GM19239 (cell line): ENCODE results near the gene FXYD3.

Source experiments
- DNase-seq: peaks from one replicate; pipeline ENCODE4 v3.0.0; 2011; ENCODE audit warnings: low spot score; ENCODE audit not compliant: insufficient read length
- FAIRE-seq: peaks from 2 replicates; lab custom pipeline; 2011; peaks lifted over from hg19 to GRCh38; lab: Jason Lieb, UNC

The FXYD3 gene

GRCh38 chr19:35105411-35106290 lies 10.0 kb upstream of the FXYD3 start:
- no peak for DNase-seq
- no peak for FAIRE-seq

GRCh38 chr19:35106291-35106583 lies 9.4 kb upstream of the FXYD3 start:
- no peak for FAIRE-seq
- DNase-seq, result no peak

GRCh38 chr19:35106898-35107541 lies 8.6 kb upstream of the FXYD3 start:
- FAIRE-seq (no peak), DNase-seq (no peak)

GRCh38 chr19:35107545-35107944 lies 8.1 kb upstream of the FXYD3 start:
- DNase-seq (no peak), FAIRE-seq (no peak)

GRCh38 chr19:35108730-35109129 lies 6.9 kb upstream of the FXYD3 start:
- DNase-seq, result no peak
- no peak for FAIRE-seq

- FAIRE-seq, result no peak
- no peak for DNase-seq
These were observed 6.1 kb upstream of the FXYD3 start for GRCh38 chr19:35109395-35110112.

- no peak for FAIRE-seq
- no peak for DNase-seq
These were observed 4.6 kb upstream of the FXYD3 start for GRCh38 chr19:35110974-35111373.

- DNase-seq (no peak), FAIRE-seq (no peak)
These were observed 2.5 kb upstream of the FXYD3 start for GRCh38 chr19:35112995-35113688.

GRCh38 chr19:35114353-35115176 lies 1.1 kb upstream of the FXYD3 start:
- FAIRE-seq (peak; percentile 52), DNase-seq (peak; percentile 86)

GRCh38 chr19:35116072-35116801 lies 614 bp downstream of the FXYD3 start:
- no peak for FAIRE-seq
- no peak for DNase-seq

- no peak for FAIRE-seq
- no peak for DNase-seq
These were observed 1.5 kb downstream of the FXYD3 start for GRCh38 chr19:35117116-35117515.

GRCh38 chr19:35117799-35118198 lies 2.2 kb downstream of the FXYD3 start:
- DNase-seq (no peak), FAIRE-seq (no peak)

- no peak for FAIRE-seq
- DNase-seq, result no peak
These were observed 2.8 kb downstream of the FXYD3 start for GRCh38 chr19:35118268-35119020.

GRCh38 chr19:35119091-35119490 lies 3.5 kb downstream of the FXYD3 start:
- FAIRE-seq (no peak), DNase-seq (no peak)

- FAIRE-seq, result no peak
- no peak for DNase-seq
These were observed 4.0 kb downstream of the FXYD3 start for GRCh38 chr19:35119578-35120155.

GRCh38 chr19:35120492-35120891 lies 4.9 kb downstream of the FXYD3 start:
- DNase-seq, result no peak
- FAIRE-seq, result no peak

GRCh38 chr19:35120898-35121297 lies 5.3 kb downstream of the FXYD3 start:
- DNase-seq, result no peak
- no peak for FAIRE-seq
